HepG2 (cell line): ENCODE results near the gene SPRY1. TPM values are rescaled to one million over a fixed set of nuclear protein-coding genes. Genes with fewer than 3 reads are reported as not detected.
A peak's percentile ranks its signal among the peaks of the same experiment; 100 is the strongest.

Source experiments
- AGO2 ChIP-seq: fragments of 200-400 bp; formaldehyde crosslinking; optimal IDR thresholded peaks from 2 replicates; pipeline ENCODE3; 2017; ENCODE audit warnings: mild to moderate bottlenecking, low read depth, low read length, moderate library complexity
- FOXJ3 ChIP-seq: sonication (generic); formaldehyde crosslinking; IDR thresholded peaks from 2 replicates; pipeline ENCODE4 v1.4.0; 2020; ENCODE audit warnings: missing genetic modification reagents, mild to moderate bottlenecking, borderline replicate concordance
- HNRNPLL ChIP-seq: fragments of 200-400 bp; formaldehyde crosslinking; IDR thresholded peaks from 2 replicates; pipeline ENCODE4 v1.6.1; 2017; ENCODE audit warnings: mild to moderate bottlenecking, low read depth, low read length; ENCODE audit not compliant: poor library complexity, severe bottlenecking
- IRX3 ChIP-seq: sonication (generic); formaldehyde crosslinking; IDR thresholded peaks from 2 replicates; pipeline ENCODE4 v1.8.1; 2023; ENCODE audit warnings: mild to moderate bottlenecking, low read depth, missing genetic modification reagents, borderline replicate concordance
- PHF5A ChIP-seq: IDR thresholded peaks from one replicate; pipeline ENCODE4 v1.6.1; 2018; ENCODE audit warnings: low read depth, missing genetic modification reagents; ENCODE audit not compliant: unreplicated experiment
- PRMT3 ChIP-seq: sonication (generic); formaldehyde crosslinking; IDR thresholded peaks from 2 replicates; pipeline ENCODE4 v1.8.1; 2022; ENCODE audit warnings: low read depth, mild to moderate bottlenecking, moderate library complexity, missing genetic modification reagents, borderline replicate concordance
- SOX13 ChIP-seq, 3 experiments: fragments of 450-650 bp in 1 of 3; sonication (generic) in 1 of 3; formaldehyde crosslinking in 1 of 3; IDR thresholded peaks in 2 of 3; conservative IDR thresholded peaks in 1 of 3; 2 replicates each; pipeline versions ENCODE4 v1.5.0 to v1.6.1; 2016 to 2020; ENCODE audit warnings: antibody characterized with exemption in 1 of 3, mild to moderate bottlenecking in 1 of 3, missing compliant biosample characterization in 1 of 3, missing genetic modification reagents in 1 of 3, moderate library complexity in 1 of 3
- THYN1 ChIP-seq: sonication (generic); formaldehyde crosslinking; IDR thresholded peaks from 2 replicates; pipeline ENCODE4 v1.8.1; 2023; ENCODE audit warnings: low read depth, mild to moderate bottlenecking, moderate library complexity, missing genetic modification reagents, borderline replicate concordance
- YY1 ChIP-seq: IDR thresholded peaks from 2 replicates; pipeline ENCODE4 v1.6.1; 2011; ENCODE audit warnings: low read length, low read depth, moderate library complexity, mild to moderate bottlenecking; ENCODE audit not compliant: insufficient read depth, insufficient replicate concordance
- ZNF34 ChIP-seq: sonication (generic); formaldehyde crosslinking; IDR thresholded peaks from 2 replicates; pipeline ENCODE4 v1.4.0; 2020; ENCODE audit warnings: mild to moderate bottlenecking, missing genetic modification reagents, borderline replicate concordance
- ZNF567 ChIP-seq: sonication (generic); formaldehyde crosslinking; IDR thresholded peaks from 2 replicates; pipeline ENCODE4 v1.8.1; 2023; ENCODE audit warnings: mild to moderate bottlenecking, missing genetic modification reagents, borderline replicate concordance
- polyA plus RNA-seq, 8 experiments: library from polyadenylated mRNA; depleted of rRNA in 3 of 8; stranded (reverse) in 7 of 8; unstranded in 1 of 8; fragments of >200 nt; fragmentation: Illumina TruSeq in 4 of 8; extraction: Trizol in 4 of 8; gene quantifications; 2 replicates each; pipeline versions ENCODE4 v1.2.1 to v1.2.3, GENCODE V29; 2011 to 2016; ENCODE audit warnings: low read depth in 4 of 8, missing spikeins in 1 of 8, mixed read lengths in 1 of 8; ENCODE audit not compliant: insufficient read depth in 1 of 8
- total RNA-seq, 5 experiments: library from RNA; depleted of rRNA; stranded (reverse); fragments of >200 nt; fragmentation: Illumina TruSeq; extraction: Trizol; gene quantifications; 2 replicates each; pipeline ENCODE4 v1.2.3, GENCODE V29; 2016; ENCODE audit warnings: low read depth in 1 of 5
- TF ChIP-seq, protein P1 (sequence below): IDR thresholded peaks from 2 replicates; pipeline ENCODE4 v1.6.1; 2016; ENCODE audit warnings: low read depth, control low read depth
- TF ChIP-seq, protein P2 (sequence below): sonication (generic); formaldehyde crosslinking; IDR thresholded peaks from 2 replicates; pipeline ENCODE4 v1.4.0; 2020; ENCODE audit warnings: missing genetic modification reagents
- TF ChIP-seq, protein P3 (sequence below): IDR thresholded peaks from 2 replicates; pipeline ENCODE4 v1.6.1; 2016; ENCODE audit warnings: missing biosample characterization, missing genetic modification reagents, low read depth
- TF ChIP-seq, protein P4 (sequence below): sonication (generic); formaldehyde crosslinking; IDR thresholded peaks from 2 replicates; pipeline ENCODE4 v1.5.1; 2020; ENCODE audit warnings: missing genetic modification reagents, mild to moderate bottlenecking, borderline replicate concordance
- TF ChIP-seq, protein P5 (sequence below): sonication (generic); formaldehyde crosslinking; IDR thresholded peaks from 2 replicates; pipeline ENCODE4 v1.4.0; 2020; ENCODE audit warnings: mild to moderate bottlenecking, missing genetic modification reagents

SPRY1 gene
- total and polyA plus RNA-seq, 2 of the 13 experiments (the other 11 are each of a cell fraction or from before 2014, with no cell fraction given), result 24.7 to 33.4 TPM

DNA sequence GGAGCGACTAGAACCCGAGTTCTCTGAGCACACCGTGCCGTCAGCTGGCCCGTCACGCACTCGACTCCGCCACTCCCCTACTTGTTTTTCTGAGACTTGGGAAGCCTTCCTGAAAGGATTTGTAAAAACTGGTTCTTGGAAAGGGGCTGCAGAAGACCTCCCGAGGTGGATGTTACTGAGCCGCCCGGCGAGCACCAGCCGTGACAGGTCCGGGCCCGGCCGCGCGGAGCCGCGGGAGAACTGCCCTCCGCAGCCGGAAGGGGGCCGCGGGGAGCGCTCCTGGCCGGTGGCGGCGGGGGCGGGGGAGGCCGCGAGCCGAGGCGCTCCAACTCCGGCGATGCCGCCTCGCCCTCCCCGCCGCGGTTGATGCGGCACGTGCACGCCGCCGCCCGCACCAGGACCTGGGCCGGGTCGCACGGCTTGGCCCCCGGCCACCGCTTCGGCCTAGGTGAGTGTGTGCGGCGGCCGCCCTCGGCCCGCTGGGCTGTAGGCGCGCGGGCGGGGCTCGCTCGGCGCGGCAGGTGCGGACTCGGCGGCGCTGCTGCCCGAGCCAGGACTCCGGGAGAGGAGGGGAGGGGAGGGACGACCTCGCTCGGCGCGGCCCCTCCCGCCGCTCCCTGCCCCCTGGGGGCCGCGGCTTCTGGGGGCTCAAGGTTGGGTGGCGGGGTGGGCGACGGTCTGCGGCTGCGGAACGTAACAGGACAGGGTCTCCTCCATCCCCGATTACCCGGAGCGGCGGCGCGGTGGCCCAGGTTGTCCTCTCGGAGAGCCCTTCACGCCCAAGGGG, 1.7 kb downstream of the SPRY1 start (continued):
- TF ChIP-seq, protein P1, sequence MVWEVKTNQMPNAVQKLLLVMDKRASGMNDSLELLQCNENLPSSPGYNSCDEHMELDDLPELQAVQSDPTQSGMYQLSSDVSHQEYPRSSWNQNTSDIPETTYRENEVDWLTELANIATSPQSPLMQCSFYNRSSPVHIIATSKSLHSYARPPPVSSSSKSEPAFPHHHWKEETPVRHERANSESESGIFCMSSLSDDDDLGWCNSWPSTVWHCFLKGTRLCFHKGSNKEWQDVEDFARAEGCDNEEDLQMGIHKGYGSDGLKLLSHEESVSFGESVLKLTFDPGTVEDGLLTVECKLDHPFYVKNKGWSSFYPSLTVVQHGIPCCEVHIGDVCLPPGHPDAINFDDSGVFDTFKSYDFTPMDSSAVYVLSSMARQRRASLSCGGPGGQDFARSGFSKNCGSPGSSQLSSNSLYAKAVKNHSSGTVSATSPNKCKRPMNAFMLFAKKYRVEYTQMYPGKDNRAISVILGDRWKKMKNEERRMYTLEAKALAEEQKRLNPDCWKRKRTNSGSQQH, result 0 out of 2 replicates have a peak, but pooled peaks have one; percentile 46
- TF ChIP-seq SOX13 (IDR thresholded peaks at IDR 0.05), result no peak
- TF ChIP-seq SOX13 (CRISPR knock-in tag; conservative IDR thresholded peaks at IDR 0.05 in 1 of 2, IDR thresholded peaks at IDR 0.05 in 1 of 2), result 0 out of 4 replicates have a peak, but pooled peaks of 1 of the 2 experiments have one; percentile 6
- TF ChIP-seq, protein P2, sequence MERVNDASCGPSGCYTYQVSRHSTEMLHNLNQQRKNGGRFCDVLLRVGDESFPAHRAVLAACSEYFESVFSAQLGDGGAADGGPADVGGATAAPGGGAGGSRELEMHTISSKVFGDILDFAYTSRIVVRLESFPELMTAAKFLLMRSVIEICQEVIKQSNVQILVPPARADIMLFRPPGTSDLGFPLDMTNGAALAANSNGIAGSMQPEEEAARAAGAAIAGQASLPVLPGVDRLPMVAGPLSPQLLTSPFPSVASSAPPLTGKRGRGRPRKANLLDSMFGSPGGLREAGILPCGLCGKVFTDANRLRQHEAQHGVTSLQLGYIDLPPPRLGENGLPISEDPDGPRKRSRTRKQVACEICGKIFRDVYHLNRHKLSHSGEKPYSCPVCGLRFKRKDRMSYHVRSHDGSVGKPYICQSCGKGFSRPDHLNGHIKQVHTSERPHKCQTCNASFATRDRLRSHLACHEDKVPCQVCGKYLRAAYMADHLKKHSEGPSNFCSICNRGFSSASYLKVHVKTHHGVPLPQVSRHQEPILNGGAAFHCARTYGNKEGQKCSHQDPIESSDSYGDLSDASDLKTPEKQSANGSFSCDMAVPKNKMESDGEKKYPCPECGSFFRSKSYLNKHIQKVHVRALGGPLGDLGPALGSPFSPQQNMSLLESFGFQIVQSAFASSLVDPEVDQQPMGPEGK (CRISPR knock-in tag), result peak; percentile 72; the same call in 1 of the 2 replicates
- TF ChIP-seq FOXJ3 (CRISPR knock-in tag), result no peak
- TF ChIP-seq AGO2, result peak; percentile 88
- TF ChIP-seq IRX3 (CRISPR knock-in tag), result peak; percentile 94
- TF ChIP-seq, protein P3, sequence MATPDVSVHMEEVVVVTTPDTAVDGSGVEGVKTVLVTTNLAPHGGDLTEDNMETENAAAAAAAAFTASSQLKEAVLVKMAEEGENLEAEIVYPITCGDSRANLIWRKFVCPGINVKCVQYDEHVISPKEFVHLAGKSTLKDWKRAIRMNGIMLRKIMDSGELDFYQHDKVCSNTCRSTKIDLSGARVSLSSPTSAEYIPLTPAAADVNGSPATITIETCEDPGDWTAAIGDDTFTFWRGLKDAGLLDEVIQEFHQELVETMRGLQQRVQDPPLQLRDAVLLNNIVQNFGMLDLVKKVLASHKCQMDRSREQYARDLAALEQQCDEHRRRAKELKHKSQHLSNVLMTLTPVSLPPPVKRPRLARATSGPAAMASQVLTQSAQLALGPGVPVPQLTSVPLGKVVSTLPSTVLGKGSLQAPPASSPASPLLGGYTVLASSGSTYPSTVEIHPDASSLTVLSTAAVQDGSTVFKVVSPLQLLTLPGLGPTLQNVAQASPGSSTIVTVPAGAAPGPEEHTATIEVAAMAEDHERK (CRISPR knock-in tag), result no peak
- TF ChIP-seq, protein P4, sequence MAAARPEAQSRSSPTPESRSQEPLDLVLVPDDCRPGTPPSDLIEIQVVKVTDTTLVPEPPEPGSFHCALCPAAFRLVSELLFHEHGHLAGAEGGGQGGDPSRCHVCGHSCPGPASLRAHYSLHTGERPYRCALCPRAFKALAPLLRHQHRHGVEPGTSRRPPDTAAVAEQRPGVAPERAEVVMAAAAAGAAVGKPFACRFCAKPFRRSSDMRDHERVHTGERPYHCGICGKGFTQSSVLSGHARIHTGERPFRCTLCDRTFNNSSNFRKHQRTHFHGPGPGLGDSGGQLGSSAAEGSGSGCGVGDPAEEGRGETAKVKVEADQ, result peak; percentile 50; the same call in 1 of the 2 replicates
- TF ChIP-seq HNRNPLL, result peak; percentile 32
- TF ChIP-seq YY1, result peak; percentile 14
- TF ChIP-seq PRMT3 (CRISPR knock-in tag), result peak; percentile 85; the same call in 1 of the 2 replicates
- no peak for TF ChIP-seq THYN1 (CRISPR knock-in tag)
- no peak for TF ChIP-seq ZNF567 (CRISPR knock-in tag)
- TF ChIP-seq PHF5A (CRISPR knock-in tag), result no peak
- TF ChIP-seq ZNF34 (CRISPR knock-in tag), result no peak
- TF ChIP-seq, protein P5, sequence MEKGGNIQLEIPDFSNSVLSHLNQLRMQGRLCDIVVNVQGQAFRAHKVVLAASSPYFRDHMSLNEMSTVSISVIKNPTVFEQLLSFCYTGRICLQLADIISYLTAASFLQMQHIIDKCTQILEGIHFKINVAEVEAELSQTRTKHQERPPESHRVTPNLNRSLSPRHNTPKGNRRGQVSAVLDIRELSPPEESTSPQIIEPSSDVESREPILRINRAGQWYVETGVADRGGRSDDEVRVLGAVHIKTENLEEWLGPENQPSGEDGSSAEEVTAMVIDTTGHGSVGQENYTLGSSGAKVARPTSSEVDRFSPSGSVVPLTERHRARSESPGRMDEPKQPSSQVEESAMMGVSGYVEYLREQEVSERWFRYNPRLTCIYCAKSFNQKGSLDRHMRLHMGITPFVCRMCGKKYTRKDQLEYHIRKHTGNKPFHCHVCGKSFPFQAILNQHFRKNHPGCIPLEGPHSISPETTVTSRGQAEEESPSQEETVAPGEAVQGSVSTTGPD (CRISPR knock-in tag), result no peak
